Left lung (tissue), 10 donors: ENCODE data around the gene PARP8. TPM values are rescaled to one million over a fixed set of nuclear protein-coding genes. Genes with fewer than 3 reads are reported as not detected.

Experiments
- ATAC-seq: fragments of 200-7000 bp; cut with Tn5 transposase; one replicate; pipeline ENCODE4 v1.9.1; 2020; ENCODE audit warnings: moderate library complexity
- DNase-seq, 4 donors: peaks; one replicate each; pipeline ENCODE4 v3.0.0-alpha.2; 2013 to 2020
- H3K27ac ChIP-seq, 2 donors: fragments of 200-600 bp; sonication (generic) in 1 of 2; one replicate each; pipeline versions ENCODE4 v1.5.0 to v1.8.0; 2020 to 2021
- H3K27me3 ChIP-seq, 2 donors: fragments of 200-600 bp; sonication (generic) in 1 of 2; one replicate each; pipeline versions ENCODE4 v1.5.0 to v1.8.0; 2020 to 2021
- H3K36me3 ChIP-seq, 2 donors: fragments of 200-600 bp; sonication (generic) in 1 of 2; one replicate each; pipeline versions ENCODE4 v1.5.0 to v1.8.0; 2020 to 2021
- H3K4me1 ChIP-seq, 2 donors: fragments of 200-600 bp; one replicate each; pipeline ENCODE4 v1.8.0; 2021
- H3K4me3 ChIP-seq, 2 donors: fragments of 200-600 bp; sonication (generic) in 1 of 2; one replicate each; pipeline versions ENCODE4 v1.5.0 to v1.8.0; 2020 to 2021; ENCODE audit warnings: mild to moderate bottlenecking in 1 of 2
- H3K9me3 ChIP-seq, 2 donors: fragments of 200-600 bp; sonication (generic) in 1 of 2; one replicate each; pipeline versions ENCODE4 v1.5.0 to v1.8.0; 2020 to 2021
- CTCF ChIP-seq, 2 donors: fragments of 200-600 bp; sonication (generic) in 1 of 2; IDR thresholded peaks; one replicate each; pipeline versions ENCODE4 v1.5.0 to v1.8.0; 2021; ENCODE audit warnings: antibody characterized with exemption in 2 of 2
- intact Hi-C, 2 donors: fragments of 100-400 bp; cut with DNase I; formaldehyde crosslinking; loops; one replicate each; pipeline versions ENCODE4 v1.11.2 to v1.14.2; 2022
- polyA plus RNA-seq, 6 donors: library from polyadenylated mRNA; unstranded; fragments of 120-200 nt; gene quantifications; one replicate each; pipeline ENCODE4 v1.2.1, GENCODE V29; 2013; ENCODE audit not compliant: insufficient read length in 6 of 6
- total RNA-seq, 2 donors: library from RNA; stranded (reverse); fragmentation: NEBNext Ultra II Directional; extraction: Animal tissue kit (Norgen Biotek cat#: 25700); gene quantifications; one replicate each; pipeline ENCODE4 v1.2.1, GENCODE V29; 2021
- donor health status: DM: no; HTN: yes; CAD: no.
- donor health status: DM: no; HTN: no; CAD: no.

The PARP8 gene
- total and polyA plus RNA-seq, 8 donors = 19.1 to 41.3 (median 22.0) TPM

- no peaks in the 10 kb centered on the region for H3K27me3 ChIP-seq
- H3K36me3 ChIP-seq = peaks cover 0 to 55% of the 10 kb centered on the region in 2 donors
- no peak for TF ChIP-seq CTCF (IDR thresholded peaks at IDR 0.05)
- ATAC-seq = no peak
- no peaks in the 10 kb centered on the region for H3K9me3 ChIP-seq
- DNase-seq = no peak
- no peak overlapping the region for H3K4me3 ChIP-seq
- intact Hi-C loops = no loop called here
- no peaks in the 10 kb centered on the region for H3K4me1 ChIP-seq
- no peak overlapping the region for H3K27ac ChIP-seq
Measured at GRCh38 chr5:50786073-50786472, 119.6 kb downstream of the PARP8 start.

GRCh38 chr5:50791813-50792212 is 125.4 kb downstream of the PARP8 start:
- intact Hi-C loops = no loop called here
- TF ChIP-seq CTCF (IDR thresholded peaks at IDR 0.05) = no peak

GRCh38 chr5:50792843-50793242 is 126.4 kb downstream of the PARP8 start:
- no peaks in the 10 kb centered on the region for H3K27me3 ChIP-seq
- TF ChIP-seq CTCF (IDR thresholded peaks at IDR 0.05) = no peak
- no peak overlapping the region for H3K27ac ChIP-seq
- H3K4me1 ChIP-seq = no peaks in the 10 kb centered on the region
- no peak for DNase-seq
- no peak for ATAC-seq
- H3K4me3 ChIP-seq = no peak overlapping the region
- intact Hi-C loops = no loop called here
- peaks cover 0 to 73% of the 10 kb centered on the region in 2 donors for H3K36me3 ChIP-seq
- H3K9me3 ChIP-seq = no peaks in the 10 kb centered on the region

More at GRCh38 chr5:50791813-50792212, 125.4 kb downstream of the PARP8 start:
- Histone ChIP-seq H3K4me1 (no peaks in the 10 kb centered on the region), H3K36me3 (peaks cover 0 to 67% of the 10 kb centered on the region in 2 donors), H3K27me3 (no peaks in the 10 kb centered on the region), H3K4me3 (no peak overlapping the region), H3K27ac (no peak overlapping the region), H3K9me3 (no peaks in the 10 kb centered on the region)
- DNase-seq (no peak), ATAC-seq (no peak)

- Histone ChIP-seq H3K27ac (no peak overlapping the region), H3K36me3 (peaks cover 0 to 78% of the 10 kb centered on the region in 2 donors), H3K4me1 (no peaks in the 10 kb centered on the region), H3K4me3 (no peak overlapping the region), H3K9me3 (no peaks in the 10 kb centered on the region), H3K27me3 (no peaks in the 10 kb centered on the region)
- no peak for TF ChIP-seq CTCF (IDR thresholded peaks at IDR 0.05)
- DNase-seq = no peak
- intact Hi-C loops = no loop called here
- ATAC-seq = no peak
Measured at GRCh38 chr5:50794812-50795211, 128.4 kb downstream of the PARP8 start.

- Histone ChIP-seq H3K9me3 (peaks cover 0 to 8% of the 10 kb centered on the region in 2 donors), H3K27ac (no peak overlapping the region)
Measured at GRCh38 chr5:50798002-50798401, 131.6 kb downstream of the PARP8 start.

More at GRCh38 chr5:50798002-50798401, 131.6 kb downstream of the PARP8 start:
- no peak for TF ChIP-seq CTCF (IDR thresholded peaks at IDR 0.05)
- ATAC-seq (no peak), DNase-seq (no peak)
- intact Hi-C loops = no loop called here
- no peaks in the 10 kb centered on the region for H3K4me1 ChIP-seq
- no peak overlapping the region for H3K4me3 ChIP-seq
- H3K36me3 ChIP-seq = peaks cover 0 to 70% of the 10 kb centered on the region in 2 donors
- no peaks in the 10 kb centered on the region for H3K27me3 ChIP-seq
